ENCODE measurements around the gene PKDREJ. TPM values are rescaled to one million over a fixed set of nuclear protein-coding genes. Genes with fewer than 3 reads are reported as not detected.

The PKDREJ gene
- total RNA-seq, 2 donors from 2014 or later = 0.68 TPM; not detected in 1

DNA sequence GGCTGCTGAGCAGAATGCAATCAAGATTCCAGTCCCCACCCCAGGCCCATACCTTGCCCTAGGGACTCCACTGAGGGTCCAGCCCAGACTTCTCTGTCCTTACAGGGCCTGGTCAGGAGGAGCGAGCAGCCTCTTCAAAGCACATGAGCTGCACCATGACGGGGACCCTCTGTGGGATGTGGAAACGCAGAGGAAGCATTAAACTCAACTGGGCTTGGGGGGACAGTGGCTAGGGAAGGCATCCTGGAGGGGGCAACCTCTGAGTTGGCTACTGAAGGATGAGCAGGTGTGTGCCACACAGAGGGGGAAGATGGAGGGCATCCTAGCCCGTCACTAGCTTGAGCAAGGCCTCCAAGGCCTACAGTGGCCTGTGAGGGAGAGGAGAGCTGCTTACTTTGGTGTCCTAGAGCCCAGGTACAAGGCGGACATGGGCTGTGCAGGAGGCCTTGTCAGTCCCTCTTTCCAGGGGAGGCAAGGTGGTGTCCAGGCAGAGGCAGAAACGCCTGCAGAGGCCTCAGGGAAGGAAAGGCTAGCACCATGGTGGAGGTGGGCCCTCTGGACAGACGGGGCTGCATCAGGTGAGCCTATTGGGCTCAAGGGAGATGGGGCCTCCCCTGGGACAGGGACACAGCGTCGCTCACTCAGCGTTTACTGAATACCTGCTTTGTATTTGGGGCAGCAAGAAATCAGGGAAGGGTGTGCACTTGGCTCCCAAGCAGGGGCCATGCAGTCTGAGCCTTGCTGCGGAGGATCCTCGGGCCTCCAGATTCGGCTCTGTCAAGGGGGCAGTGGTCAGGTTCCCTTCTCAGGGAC is 18.9 kb upstream of the PKDREJ start:
- DNase-seq (ENCODE audit: low spot score) = no peak
- H3K4me1 ChIP-seq (replicated peaks) = no peaks in the 10 kb centered on the region
- H3K36me3 ChIP-seq = peaks cover 0 to 31% of the 10 kb centered on the region in 2 donors
- H3K9me3 ChIP-seq = no peaks in the 10 kb centered on the region
- WGBS = 96% methylated on average over 13 of the region's 13 CpGs
- TF ChIP-seq POLR2A (IDR thresholded peaks at IDR 0.05) = no peak
- TF ChIP-seq, protein P1, sequence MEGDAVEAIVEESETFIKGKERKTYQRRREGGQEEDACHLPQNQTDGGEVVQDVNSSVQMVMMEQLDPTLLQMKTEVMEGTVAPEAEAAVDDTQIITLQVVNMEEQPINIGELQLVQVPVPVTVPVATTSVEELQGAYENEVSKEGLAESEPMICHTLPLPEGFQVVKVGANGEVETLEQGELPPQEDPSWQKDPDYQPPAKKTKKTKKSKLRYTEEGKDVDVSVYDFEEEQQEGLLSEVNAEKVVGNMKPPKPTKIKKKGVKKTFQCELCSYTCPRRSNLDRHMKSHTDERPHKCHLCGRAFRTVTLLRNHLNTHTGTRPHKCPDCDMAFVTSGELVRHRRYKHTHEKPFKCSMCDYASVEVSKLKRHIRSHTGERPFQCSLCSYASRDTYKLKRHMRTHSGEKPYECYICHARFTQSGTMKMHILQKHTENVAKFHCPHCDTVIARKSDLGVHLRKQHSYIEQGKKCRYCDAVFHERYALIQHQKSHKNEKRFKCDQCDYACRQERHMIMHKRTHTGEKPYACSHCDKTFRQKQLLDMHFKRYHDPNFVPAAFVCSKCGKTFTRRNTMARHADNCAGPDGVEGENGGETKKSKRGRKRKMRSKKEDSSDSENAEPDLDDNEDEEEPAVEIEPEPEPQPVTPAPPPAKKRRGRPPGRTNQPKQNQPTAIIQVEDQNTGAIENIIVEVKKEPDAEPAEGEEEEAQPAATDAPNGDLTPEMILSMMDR (IDR thresholded peaks at IDR 0.05) = no peak
- no peak for TF ChIP-seq POLR2AphosphoS5 (IDR thresholded peaks at IDR 0.05)
- no peak overlapping the region for H3K27ac ChIP-seq
- no peaks in the 10 kb centered on the region for H3K27me3 ChIP-seq (replicated peaks; ENCODE audit: insufficient read depth)
- H3K4me3 ChIP-seq = no peak overlapping the region
- intact Hi-C loops (cut with DNase I) = no loop called here

DNA sequence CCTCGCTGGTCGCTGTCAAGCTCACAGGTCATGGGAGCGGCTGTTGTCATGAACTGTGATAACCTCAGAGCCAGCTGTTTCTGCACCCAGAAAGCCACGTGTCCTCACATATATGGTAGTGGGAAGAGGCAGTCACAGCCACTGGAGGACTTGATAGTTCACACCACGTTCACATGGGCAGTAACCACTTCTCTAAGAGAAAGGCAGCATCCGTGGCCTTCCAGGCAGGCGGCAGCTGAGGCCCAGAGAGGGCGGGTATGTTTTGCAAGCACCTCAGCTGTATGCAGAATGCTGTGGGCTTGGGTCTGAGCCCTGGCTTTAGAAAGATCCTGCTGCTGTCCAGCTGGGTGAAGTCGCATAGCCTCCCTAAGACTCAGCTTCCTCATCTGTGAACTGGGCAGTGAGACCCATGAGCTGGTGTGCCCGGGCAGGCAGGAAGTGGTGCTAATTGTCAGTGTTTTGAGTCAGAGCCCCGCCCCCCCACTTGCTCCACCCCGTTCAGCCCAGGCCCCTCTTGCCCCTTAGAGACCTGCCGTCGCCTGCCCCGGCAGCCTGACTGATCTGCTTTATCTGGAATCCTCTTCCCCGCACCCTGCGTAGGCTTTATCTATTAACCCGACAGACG is 18.0 kb upstream of the PKDREJ start:
- Histone ChIP-seq H3K9me3 (no peaks in the 10 kb centered on the region), H3K27ac (no peak overlapping the region), H3K27me3 (replicated peaks; ENCODE audit: insufficient read depth) (no peaks in the 10 kb centered on the region), H3K4me3 (no peak overlapping the region), H3K36me3 (peaks cover 0 to 31% of the 10 kb centered on the region in 2 donors), H3K4me1 (replicated peaks) (no peaks in the 10 kb centered on the region)
- DNase-seq (ENCODE audit: low spot score) = no peak
- intact Hi-C loops (cut with DNase I) = no loop called here
- TF ChIP-seq POLR2AphosphoS5 (IDR thresholded peaks at IDR 0.05) (no peak), POLR2A (IDR thresholded peaks at IDR 0.05) (no peak)
- TF ChIP-seq, protein P1 (IDR thresholded peaks at IDR 0.05) = no peak
- 87% methylated on average over 19 of the region's 19 CpGs for WGBS

DNA sequence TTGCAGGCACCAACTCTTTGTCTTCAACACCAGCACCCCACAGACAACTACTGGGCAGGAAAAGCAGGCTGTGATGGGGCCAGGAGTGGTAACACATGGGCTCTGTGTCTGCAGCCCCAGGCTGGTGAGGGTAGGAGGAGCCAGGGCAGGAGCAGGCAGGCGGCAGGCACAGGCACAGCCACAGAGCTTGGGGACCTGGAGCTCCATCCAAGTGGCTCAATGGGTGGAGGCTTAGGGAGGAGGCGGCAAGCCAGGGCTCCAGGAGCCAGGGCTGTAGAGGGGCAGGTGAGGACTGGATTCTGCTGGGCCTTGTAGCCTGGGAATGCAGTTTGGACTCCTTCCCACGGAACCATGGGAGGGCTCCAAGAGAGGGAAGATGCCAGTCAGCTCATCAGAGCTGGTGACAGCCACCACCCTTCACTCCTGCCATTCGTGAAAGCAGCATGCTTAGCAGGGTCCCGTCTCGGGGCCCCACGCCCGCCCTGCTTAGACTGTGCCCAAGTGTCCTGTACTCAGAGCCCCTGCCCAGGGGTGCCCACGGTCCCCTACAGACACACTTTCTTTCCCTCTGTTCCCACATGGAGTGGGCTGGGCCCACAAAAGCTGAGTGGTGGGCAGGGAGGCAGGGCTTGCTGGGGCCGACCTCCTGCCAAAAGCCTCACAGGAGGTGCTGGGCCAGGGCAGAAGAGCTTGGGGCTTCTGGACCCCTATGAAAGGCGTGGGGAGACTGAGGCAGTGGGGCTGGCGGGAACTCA is 17.1 kb upstream of the PKDREJ start:
- intact Hi-C loops (cut with DNase I) = no loop called here
- Histone ChIP-seq H3K9me3 (no peaks in the 10 kb centered on the region), H3K36me3 (peaks cover 2 to 31% of the 10 kb centered on the region in 2 donors), H3K4me3 (no peak overlapping the region), H3K27me3 (replicated peaks; ENCODE audit: insufficient read depth) (no peaks in the 10 kb centered on the region), H3K27ac (no peak overlapping the region), H3K4me1 (replicated peaks) (no peaks in the 10 kb centered on the region)
- WGBS = 67% methylated on average over 12 of the region's 12 CpGs
- TF ChIP-seq POLR2AphosphoS5 (IDR thresholded peaks at IDR 0.05) (no peak), POLR2A (IDR thresholded peaks at IDR 0.05) (no peak)
- TF ChIP-seq, protein P1 (IDR thresholded peaks at IDR 0.05) = no peak
- no peak for DNase-seq (ENCODE audit: low spot score)

DNA sequence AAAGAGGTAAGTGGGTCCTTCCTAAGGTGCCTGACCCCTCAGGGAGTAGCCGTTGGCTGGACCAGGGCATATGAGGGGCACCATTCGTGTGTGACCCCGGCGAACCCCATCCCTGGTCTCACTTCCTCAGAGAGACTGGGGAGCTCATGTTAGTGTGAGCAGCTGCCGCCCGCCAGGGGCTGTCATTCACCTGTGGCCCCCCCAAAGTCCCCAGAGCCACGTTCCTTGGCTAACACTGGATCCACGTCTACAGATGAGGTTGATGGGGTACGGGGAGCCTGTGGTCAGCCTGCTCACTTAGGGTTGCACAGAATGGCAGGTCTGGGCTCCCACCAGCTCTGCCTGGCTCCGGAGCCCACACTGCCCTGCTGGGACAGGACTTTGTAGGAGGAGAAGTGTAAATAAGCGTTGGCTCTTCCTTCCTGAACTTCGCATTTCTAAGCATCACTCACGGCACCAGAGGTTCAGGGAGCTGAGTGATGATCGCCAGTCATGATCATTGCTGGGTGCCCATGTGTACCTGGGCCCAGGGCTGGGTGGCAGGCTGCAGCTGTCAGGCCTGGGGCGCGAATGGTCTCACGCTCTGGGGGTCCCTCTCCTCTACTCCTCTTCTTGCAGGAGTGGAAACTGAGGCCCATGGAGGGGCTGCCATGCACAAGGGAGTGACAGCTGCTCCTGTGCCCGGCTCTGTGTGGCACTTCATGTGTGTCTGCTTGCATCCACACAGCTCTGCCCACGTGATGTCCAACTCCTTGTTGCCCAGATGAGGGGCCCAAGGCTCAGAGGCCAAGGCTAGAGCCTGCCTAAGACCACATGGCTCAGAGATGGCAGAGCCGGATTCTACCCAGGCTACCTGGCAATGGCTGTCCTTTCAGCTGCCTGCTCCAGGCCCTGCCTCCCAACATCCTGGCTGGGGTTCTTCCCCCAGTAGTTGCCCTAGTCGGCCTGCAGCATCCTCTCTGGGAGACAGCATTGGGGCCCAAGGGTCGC is 15.8 kb upstream of the PKDREJ start:
- WGBS = 92% methylated on average over 22 of the region's 22 CpGs
- no peaks in the 10 kb centered on the region for H3K27me3 ChIP-seq (replicated peaks; ENCODE audit: insufficient read depth)
- no peaks in the 10 kb centered on the region for H3K4me1 ChIP-seq (replicated peaks)
- intact Hi-C loops (cut with DNase I) = no loop called here
- no peaks in the 10 kb centered on the region for H3K9me3 ChIP-seq
- TF ChIP-seq, protein P1 (IDR thresholded peaks at IDR 0.05) = no peak
- no peak for TF ChIP-seq POLR2AphosphoS5 (IDR thresholded peaks at IDR 0.05)
- no peak for TF ChIP-seq POLR2A (IDR thresholded peaks at IDR 0.05)
- peaks cover 2 to 31% of the 10 kb centered on the region in 2 donors for H3K36me3 ChIP-seq
- no peak overlapping the region for H3K4me3 ChIP-seq
- no peak overlapping the region for H3K27ac ChIP-seq
- DNase-seq (ENCODE audit: low spot score) = no peak

Data from prostate gland (tissue), 2 donors.